Gastroesophageal sphincter (tissue), 3 donors: ENCODE measurements around the gene AHI1.

Experiments
- POLR2AphosphoS5 ChIP-seq: sonication (generic); formaldehyde crosslinking; IDR thresholded peaks from one replicate; pipeline ENCODE4 v1.6.1; 2017; ENCODE audit warnings: antibody characterized with exemption
- TF ChIP-seq, protein P1 (sequence below), 4 experiments: fragments of 200-600 bp in 2 of 4; fragments of 450-650 bp in 2 of 4; sonication (generic) in 1 of 4; IDR thresholded peaks; one replicate each; pipeline ENCODE4 v1.5.1; 2017 to 2019; ENCODE audit warnings: antibody characterized with exemption in 4 of 4, mild to moderate bottlenecking in 2 of 4, moderate library complexity in 2 of 4

DNA sequence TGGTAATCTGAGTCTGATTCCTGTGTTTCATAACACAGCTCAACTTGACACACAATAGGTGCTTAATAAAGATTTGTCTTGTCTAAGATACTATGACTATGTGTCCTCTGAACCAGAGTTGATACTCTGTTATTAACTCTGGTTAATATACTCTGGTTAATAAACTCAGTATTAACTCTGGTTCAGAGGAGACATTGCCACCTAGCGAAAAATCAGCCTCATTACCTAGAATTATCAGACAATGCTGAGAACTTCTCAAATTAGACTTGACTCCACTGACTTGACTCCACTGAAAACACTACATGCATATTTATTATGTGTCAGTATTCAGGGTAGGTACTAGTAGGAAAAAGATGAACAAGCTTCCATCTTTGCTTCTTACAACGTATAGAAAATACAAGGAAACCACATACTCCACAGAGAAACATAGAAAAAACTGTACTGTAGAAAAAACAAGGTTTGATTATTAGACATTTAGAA, 73.9 kb downstream of the AHI1 start:
- TF ChIP-seq, protein P1, sequence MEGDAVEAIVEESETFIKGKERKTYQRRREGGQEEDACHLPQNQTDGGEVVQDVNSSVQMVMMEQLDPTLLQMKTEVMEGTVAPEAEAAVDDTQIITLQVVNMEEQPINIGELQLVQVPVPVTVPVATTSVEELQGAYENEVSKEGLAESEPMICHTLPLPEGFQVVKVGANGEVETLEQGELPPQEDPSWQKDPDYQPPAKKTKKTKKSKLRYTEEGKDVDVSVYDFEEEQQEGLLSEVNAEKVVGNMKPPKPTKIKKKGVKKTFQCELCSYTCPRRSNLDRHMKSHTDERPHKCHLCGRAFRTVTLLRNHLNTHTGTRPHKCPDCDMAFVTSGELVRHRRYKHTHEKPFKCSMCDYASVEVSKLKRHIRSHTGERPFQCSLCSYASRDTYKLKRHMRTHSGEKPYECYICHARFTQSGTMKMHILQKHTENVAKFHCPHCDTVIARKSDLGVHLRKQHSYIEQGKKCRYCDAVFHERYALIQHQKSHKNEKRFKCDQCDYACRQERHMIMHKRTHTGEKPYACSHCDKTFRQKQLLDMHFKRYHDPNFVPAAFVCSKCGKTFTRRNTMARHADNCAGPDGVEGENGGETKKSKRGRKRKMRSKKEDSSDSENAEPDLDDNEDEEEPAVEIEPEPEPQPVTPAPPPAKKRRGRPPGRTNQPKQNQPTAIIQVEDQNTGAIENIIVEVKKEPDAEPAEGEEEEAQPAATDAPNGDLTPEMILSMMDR (IDR thresholded peaks at IDR 0.05): peak; percentile 26 to 58 (median 50)
- no peak for TF ChIP-seq POLR2AphosphoS5
